ENCODE results near the gene FGL2.
"Not testable (repeated sequence)": the region's sequence is repeated elsewhere in the genome, so short reads cannot be mapped to it uniquely, and the experiment has no call there.

The FGL2 gene

GRCh38 chr7:77184463-77184862 lies 15.2 kb downstream of the FGL2 start:
- DNase-seq = no peak
- no peak overlapping the region for H3K4me3 ChIP-seq (ENCODE audit: low read depth, low read length)
- TF ChIP-seq CTCF (IDR thresholded peaks at IDR 0.05; ENCODE audit: low read depth, low read length, missing control alignments) = no peak
- no peaks in the 10 kb centered on the region for H3K27me3 ChIP-seq (replicated peaks)
- in situ Hi-C loops (cut with HindIII; ENCODE audit: low pct_ligation_motif_present, low sequenced_read_pairs) = no loop called here
- H3K27ac ChIP-seq = no peak overlapping the region
- no peaks in the 10 kb centered on the region for H3K36me3 ChIP-seq (replicated peaks)

GRCh38 chr7:77182261-77182660 lies 17.4 kb downstream of the FGL2 start:
- Histone ChIP-seq H3K27ac (no peak overlapping the region), H3K36me3 (replicated peaks) (no peaks in the 10 kb centered on the region), H3K27me3 (replicated peaks) (no peaks in the 10 kb centered on the region), H3K4me3 (ENCODE audit: low read depth, low read length) (no peak overlapping the region)
- in situ Hi-C loops (cut with HindIII; ENCODE audit: low pct_ligation_motif_present, low sequenced_read_pairs) = no loop called here
- no peak for DNase-seq
- TF ChIP-seq CTCF (IDR thresholded peaks at IDR 0.05; ENCODE audit: low read depth, low read length, missing control alignments) = no peak

GRCh38 chr7:77181734-77182133 lies 17.9 kb downstream of the FGL2 start:
- TF ChIP-seq CTCF (IDR thresholded peaks at IDR 0.05; ENCODE audit: low read depth, low read length, missing control alignments) = no peak
- in situ Hi-C loops (cut with HindIII; ENCODE audit: low pct_ligation_motif_present, low sequenced_read_pairs) = no loop called here
- no peak for DNase-seq

GRCh38 chr7:77181015-77181595 lies 18.5 kb downstream of the FGL2 start:
- H3K27me3 ChIP-seq (replicated peaks) = no peaks in the 10 kb centered on the region
- DNase-seq = no peak
- no peak overlapping the region for H3K27ac ChIP-seq
- no peaks in the 10 kb centered on the region for H3K36me3 ChIP-seq (replicated peaks)
- no peak for TF ChIP-seq CTCF (IDR thresholded peaks at IDR 0.05; ENCODE audit: low read depth, low read length, missing control alignments)
- no peak overlapping the region for H3K4me3 ChIP-seq (ENCODE audit: low read depth, low read length)
- in situ Hi-C loops (cut with HindIII; ENCODE audit: low pct_ligation_motif_present, low sequenced_read_pairs) = no loop called here

More at GRCh38 chr7:77181734-77182133, 17.9 kb downstream of the FGL2 start:
- no peak overlapping the region for H3K4me3 ChIP-seq (ENCODE audit: low read depth, low read length)
- H3K27me3 ChIP-seq (replicated peaks) = no peaks in the 10 kb centered on the region
- H3K36me3 ChIP-seq (replicated peaks) = no peaks in the 10 kb centered on the region
- no peak overlapping the region for H3K27ac ChIP-seq

- H3K4me3 ChIP-seq (ENCODE audit: low read depth, low read length); H3K27ac ChIP-seq; H3K36me3 ChIP-seq (replicated peaks); DNase-seq; in situ Hi-C loops (cut with HindIII; ENCODE audit: low pct_ligation_motif_present, low sequenced_read_pairs); H3K27me3 ChIP-seq (replicated peaks): not testable (repeated sequence)
Measured at GRCh38 chr7:77178024-77178423, 21.6 kb downstream of the FGL2 start.

GRCh38 chr7:77177321-77177904 lies 22.2 kb downstream of the FGL2 start:
- DNase-seq; H3K4me3 ChIP-seq (ENCODE audit: low read depth, low read length); in situ Hi-C loops (cut with HindIII; ENCODE audit: low pct_ligation_motif_present, low sequenced_read_pairs); H3K36me3 ChIP-seq (replicated peaks); H3K27ac ChIP-seq; H3K27me3 ChIP-seq (replicated peaks): not testable (repeated sequence)

GRCh38 chr7:77175274-77175800 lies 24.3 kb downstream of the FGL2 start:
- H3K36me3 ChIP-seq (replicated peaks); H3K4me3 ChIP-seq (ENCODE audit: low read depth, low read length); H3K27me3 ChIP-seq (replicated peaks); in situ Hi-C loops (cut with HindIII; ENCODE audit: low pct_ligation_motif_present, low sequenced_read_pairs); H3K27ac ChIP-seq; DNase-seq: not testable (repeated sequence)

GRCh38 chr7:77174418-77174817 lies 25.2 kb downstream of the FGL2 start:
- H3K27ac ChIP-seq; H3K27me3 ChIP-seq (replicated peaks); in situ Hi-C loops (cut with HindIII; ENCODE audit: low pct_ligation_motif_present, low sequenced_read_pairs); H3K4me3 ChIP-seq (ENCODE audit: low read depth, low read length); H3K36me3 ChIP-seq (replicated peaks); DNase-seq: not testable (repeated sequence)

- H3K27me3 ChIP-seq (replicated peaks); in situ Hi-C loops (cut with HindIII; ENCODE audit: low pct_ligation_motif_present, low sequenced_read_pairs); H3K4me3 ChIP-seq (ENCODE audit: low read depth, low read length); H3K36me3 ChIP-seq (replicated peaks); H3K27ac ChIP-seq: not testable (repeated sequence)
- peak; percentile 57 for DNase-seq
Measured at GRCh38 chr7:77172437-77173172, 27.0 kb downstream of the FGL2 start.

GRCh38 chr7:77171073-77171472 lies 28.5 kb downstream of the FGL2 start:
- H3K36me3 ChIP-seq (replicated peaks); DNase-seq: not testable (repeated sequence)

More at GRCh38 chr7:77171073-77171472, 28.5 kb downstream of the FGL2 start:
- in situ Hi-C loops (cut with HindIII; ENCODE audit: low pct_ligation_motif_present, low sequenced_read_pairs); H3K27me3 ChIP-seq (replicated peaks); H3K4me3 ChIP-seq (ENCODE audit: low read depth, low read length); H3K27ac ChIP-seq: not testable (repeated sequence)

Measured in brain microvascular endothelial cell (primary cell).